H9 (cell line): ENCODE measurements around the gene ZDHHC24. TPM values are rescaled to one million over a fixed set of nuclear protein-coding genes. Genes with fewer than 3 reads are reported as not detected.

Experiments
- DNase-seq: peaks from one replicate; pipeline ENCODE4 v3.0.0-alpha.2; 2017
- H2AFZ ChIP-seq: one replicate; pipeline ENCODE4 v1.6.1; 2013; ENCODE audit warnings: mild to moderate bottlenecking, low read length, control low read depth, moderate library complexity
- H2AK5ac ChIP-seq: 2 replicates; pipeline ENCODE4 v1.6.1; 2013; ENCODE audit warnings: low read length, control low read depth, mixed read lengths; ENCODE audit not compliant: insufficient read length
- H2BK120ac ChIP-seq: one replicate; pipeline ENCODE4 v1.6.1; 2013; ENCODE audit warnings: low read depth, mild to moderate bottlenecking, low read length, control low read depth, inconsistent platforms; ENCODE audit not compliant: poor library complexity, severe bottlenecking
- H2BK12ac ChIP-seq: 2 replicates; pipeline ENCODE4 v1.6.1; 2013; ENCODE audit warnings: low read length, control low read depth, mixed read lengths, low read depth; ENCODE audit not compliant: insufficient read length
- H2BK15ac ChIP-seq: 2 replicates; pipeline ENCODE4 v1.6.1; 2013; ENCODE audit warnings: low read depth, low read length, control low read depth
- H2BK20ac ChIP-seq: one replicate; pipeline ENCODE4 v1.6.1; 2013; ENCODE audit warnings: low read depth, mild to moderate bottlenecking, low read length, control low read depth, inconsistent platforms; ENCODE audit not compliant: poor library complexity, severe bottlenecking
- H2BK5ac ChIP-seq: 2 replicates; pipeline ENCODE4 v1.6.1; 2013; ENCODE audit warnings: low read length, control low read depth, mixed read lengths; ENCODE audit not compliant: insufficient read length
- H3K14ac ChIP-seq: 2 replicates; pipeline ENCODE4 v1.6.1; 2013; ENCODE audit warnings: low read length, control low read depth; ENCODE audit not compliant: insufficient read depth
- H3K18ac ChIP-seq: 2 replicates; pipeline ENCODE4 v1.6.1; 2013; ENCODE audit warnings: low read depth, mild to moderate bottlenecking, mixed read lengths, low read length, control low read depth; ENCODE audit not compliant: insufficient read length
- H3K23ac ChIP-seq: 2 replicates; pipeline ENCODE4 v1.6.1; 2013; ENCODE audit warnings: low read length, control low read depth, mixed read lengths, low read depth; ENCODE audit not compliant: insufficient read length
- H3K23me2 ChIP-seq: 2 replicates; pipeline ENCODE4 v1.6.1; 2013; ENCODE audit warnings: low read depth, mild to moderate bottlenecking, mixed read lengths, low read length, control low read depth; ENCODE audit not compliant: insufficient read length, poor library complexity, severe bottlenecking
- H3K27ac ChIP-seq: 2 replicates; pipeline ENCODE4 v1.5.1; 2013; ENCODE audit warnings: low read length, control low read depth, mixed read lengths, low read depth; ENCODE audit not compliant: insufficient read length
- H3K27me3 ChIP-seq: 2 replicates; pipeline ENCODE4 v1.6.1; 2013; ENCODE audit warnings: low read length, control low read depth, inconsistent platforms; ENCODE audit not compliant: insufficient read depth
- H3K4ac ChIP-seq: 2 replicates; pipeline ENCODE4 v1.6.1; 2013; ENCODE audit warnings: low read depth, mild to moderate bottlenecking, control low read depth, inconsistent platforms, low read length, moderate library complexity
- H3K4me1 ChIP-seq: 2 replicates; pipeline ENCODE4 v1.6.1; 2013; ENCODE audit warnings: low read length, control low read depth, inconsistent platforms; ENCODE audit not compliant: insufficient read depth
- H3K4me2 ChIP-seq: 2 replicates; pipeline ENCODE4 v1.6.1; 2013; ENCODE audit warnings: low read length, control low read depth, mixed read lengths; ENCODE audit not compliant: insufficient read length, insufficient read depth
- H3K56ac ChIP-seq: 2 replicates; pipeline ENCODE4 v1.6.1; 2013; ENCODE audit warnings: low read depth, mild to moderate bottlenecking, mixed read lengths, low read length, control low read depth; ENCODE audit not compliant: insufficient read length
- H3K79me1 ChIP-seq: 2 replicates; pipeline ENCODE4 v1.6.1; 2013; ENCODE audit warnings: low read depth, mild to moderate bottlenecking, moderate library complexity, low read length, control low read depth, inconsistent platforms; ENCODE audit not compliant: insufficient read depth, poor library complexity, severe bottlenecking
- H3K79me2 ChIP-seq: 2 replicates; pipeline ENCODE4 v1.6.1; 2013; ENCODE audit warnings: low read length, control low read depth, inconsistent platforms; ENCODE audit not compliant: insufficient read depth
- H3K9ac ChIP-seq: 2 replicates; pipeline ENCODE4 v1.6.1; 2013; ENCODE audit warnings: low read length, control low read depth, mixed read lengths; ENCODE audit not compliant: insufficient read length; ENCODE audit errors: extremely low read depth
- H3K9me3 ChIP-seq: one replicate; pipeline ENCODE4 v1.6.1; 2013; ENCODE audit warnings: low read depth, low read length, inconsistent platforms; ENCODE audit not compliant: control insufficient read depth
- H3T11ph ChIP-seq: one replicate; pipeline ENCODE4 v1.6.1; 2013; ENCODE audit warnings: mild to moderate bottlenecking, low read length, control low read depth, inconsistent platforms
- H4K20me1 ChIP-seq: one replicate; pipeline ENCODE4 v1.6.1; 2013; ENCODE audit not compliant: control insufficient read depth, insufficient read length, insufficient read depth
- H4K5ac ChIP-seq: 2 replicates; pipeline ENCODE4 v1.6.1; 2013; ENCODE audit warnings: low read depth, mild to moderate bottlenecking, mixed read lengths, low read length, control low read depth; ENCODE audit not compliant: insufficient read length
- H4K8ac ChIP-seq: replicated peaks from 2 replicates; pipeline ENCODE4 v1.6.1; 2013; ENCODE audit warnings: low read length, control low read depth, mixed read lengths, low read depth; ENCODE audit not compliant: insufficient read length
- H4K91ac ChIP-seq: 2 replicates; pipeline ENCODE4 v1.6.1; 2013; ENCODE audit warnings: low read depth, mild to moderate bottlenecking, moderate library complexity, mixed read lengths, low read length, control low read depth; ENCODE audit not compliant: insufficient read length
- H3K27ac Mint-ChIP-seq, 3 experiments: 2 replicates in 2 of 3; 3 replicates in 1 of 3; pipeline ENCODE4 v1.8.0; 2020 to 2021; ENCODE audit warnings: mixed read lengths in 3 of 3, mild to moderate bottlenecking in 1 of 3, moderate library complexity in 1 of 3
- H3K27me3 Mint-ChIP-seq: 2 replicates; pipeline ENCODE4 v1.8.0; 2021; ENCODE audit warnings: low read depth, mild to moderate bottlenecking, moderate library complexity, mixed read lengths
- H3K36me3 Mint-ChIP-seq, 3 experiments: 2 replicates in 2 of 3; 3 replicates in 1 of 3; pipeline ENCODE4 v1.8.0; 2020 to 2021; ENCODE audit warnings: low read depth in 3 of 3, mixed read lengths in 3 of 3; ENCODE audit not compliant: insufficient read depth in 1 of 3
- H3K4me1 Mint-ChIP-seq, 2 experiments: 2 replicates each; pipeline ENCODE4 v1.8.0; 2020; ENCODE audit warnings: mixed read lengths in 2 of 2
- H3K4me3 Mint-ChIP-seq, 2 experiments: 2 replicates in 1 of 2; 3 replicates in 1 of 2; pipeline ENCODE4 v1.8.0; 2020 to 2021; ENCODE audit warnings: mild to moderate bottlenecking in 2 of 2, mixed read lengths in 2 of 2, moderate library complexity in 1 of 2
- H3K9me3 Mint-ChIP-seq, 2 experiments: 2 replicates in 1 of 2; 3 replicates in 1 of 2; pipeline ENCODE4 v1.8.0; 2020; ENCODE audit warnings: mild to moderate bottlenecking in 2 of 2, mixed read lengths in 2 of 2, moderate library complexity in 1 of 2
- WGBS: extraction: QIAGEN DNeasy Blood & Tissue Kit; methylation state at CpG from one replicate; pipeline ENCODE4 v1.1.7; 2013; ENCODE audit warnings: missing lambda C conversion rate, low lambda C conversion rate, mixed read lengths; ENCODE audit not compliant: insufficient read length; ENCODE audit errors: extremely low coverage; 5-methylcytosine and 5-hydroxymethylcytosine counted together
- total RNA-seq: library from RNA; stranded (reverse); gene quantifications from 2 replicates; pipeline ENCODE4 v1.2.1, GENCODE V29; 2021
- TF ChIP-seq, protein P1 (sequence below): fragments of 200-600 bp; sonication (generic); conservative IDR thresholded peaks from 3 replicates; pipeline ENCODE4 v1.8.0; 2021; ENCODE audit warnings: antibody characterized with exemption, mild to moderate bottlenecking

The ZDHHC24 gene
- total RNA-seq, 1 experiment from 2014 or later: 8.9 TPM

DNA sequence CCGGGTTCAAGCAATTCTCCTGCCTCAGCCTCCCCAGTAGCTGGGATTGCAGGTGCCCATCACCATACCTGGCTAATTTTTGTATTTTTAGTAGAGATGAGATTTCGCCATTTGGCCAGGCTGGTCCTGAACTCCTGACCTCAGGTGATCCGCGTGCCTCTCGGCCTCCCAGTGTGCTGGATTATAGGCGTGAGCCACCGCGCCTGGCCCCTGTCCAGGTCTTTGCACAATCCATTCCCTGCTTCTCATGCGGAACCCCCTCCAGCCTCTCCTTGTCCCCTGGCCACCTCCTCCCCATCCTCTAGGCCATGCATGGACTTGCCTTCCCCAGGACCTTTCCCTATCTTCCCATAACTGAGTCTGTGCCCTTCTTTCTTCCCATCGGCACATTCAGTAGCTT, 56.9 kb downstream of the ZDHHC24 start:
- no peak overlapping the region for H2AFZ ChIP-seq
- H3K79me1 ChIP-seq: no peaks in the 10 kb centered on the region
- no peaks in the 10 kb centered on the region for H3K79me2 ChIP-seq
- no peaks in the 10 kb centered on the region for H3K27me3 Mint-ChIP-seq
- no peak overlapping the region for H3K4ac ChIP-seq
- TF ChIP-seq, protein P1, sequence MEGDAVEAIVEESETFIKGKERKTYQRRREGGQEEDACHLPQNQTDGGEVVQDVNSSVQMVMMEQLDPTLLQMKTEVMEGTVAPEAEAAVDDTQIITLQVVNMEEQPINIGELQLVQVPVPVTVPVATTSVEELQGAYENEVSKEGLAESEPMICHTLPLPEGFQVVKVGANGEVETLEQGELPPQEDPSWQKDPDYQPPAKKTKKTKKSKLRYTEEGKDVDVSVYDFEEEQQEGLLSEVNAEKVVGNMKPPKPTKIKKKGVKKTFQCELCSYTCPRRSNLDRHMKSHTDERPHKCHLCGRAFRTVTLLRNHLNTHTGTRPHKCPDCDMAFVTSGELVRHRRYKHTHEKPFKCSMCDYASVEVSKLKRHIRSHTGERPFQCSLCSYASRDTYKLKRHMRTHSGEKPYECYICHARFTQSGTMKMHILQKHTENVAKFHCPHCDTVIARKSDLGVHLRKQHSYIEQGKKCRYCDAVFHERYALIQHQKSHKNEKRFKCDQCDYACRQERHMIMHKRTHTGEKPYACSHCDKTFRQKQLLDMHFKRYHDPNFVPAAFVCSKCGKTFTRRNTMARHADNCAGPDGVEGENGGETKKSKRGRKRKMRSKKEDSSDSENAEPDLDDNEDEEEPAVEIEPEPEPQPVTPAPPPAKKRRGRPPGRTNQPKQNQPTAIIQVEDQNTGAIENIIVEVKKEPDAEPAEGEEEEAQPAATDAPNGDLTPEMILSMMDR: no peak
- DNase-seq: no peak
- H2BK120ac ChIP-seq: no peak overlapping the region
- H2BK12ac ChIP-seq: no peak overlapping the region
- H3K4me1 Mint-ChIP-seq: peaks cover 7 to 8% of the 10 kb centered on the region in 2 experiments
- H4K5ac ChIP-seq: no peak overlapping the region
- peaks cover 4 to 71% (median 38%) of the 10 kb centered on the region in 3 experiments; a peak in 6 of 7 replicates for H3K36me3 Mint-ChIP-seq
- no peak overlapping the region for H2BK5ac ChIP-seq
- H3K56ac ChIP-seq: no peak overlapping the region
- no peak overlapping the region for H3K4me2 ChIP-seq
- H3K23me2 ChIP-seq: no peaks in the 10 kb centered on the region
- no peaks in the 10 kb centered on the region for H3K27me3 ChIP-seq
- H2BK20ac ChIP-seq: no peak overlapping the region
- no peaks in the 10 kb centered on the region for H4K20me1 ChIP-seq
- no peak overlapping the region for H4K8ac ChIP-seq
- no peaks in the 10 kb centered on the region for H3K9me3 Mint-ChIP-seq
- H3K9me3 ChIP-seq: no peaks in the 10 kb centered on the region
- H3K27ac Mint-ChIP-seq: peak overlapping the region in 2 of 3 experiments; percentile 6 to 73; a peak in 2 of 7 replicates
- H3K27ac ChIP-seq: no peak overlapping the region
- H2AK5ac ChIP-seq: no peak overlapping the region
- no peak overlapping the region for H3K14ac ChIP-seq
- H3K18ac ChIP-seq: no peak overlapping the region
- no peak overlapping the region for H4K91ac ChIP-seq
- no CpG with 5 or more reads among the region's 10 CpGs for WGBS
- H2BK15ac ChIP-seq: no peak overlapping the region
- no peak overlapping the region for H3K23ac ChIP-seq
- no peaks in the 10 kb centered on the region for H3K4me1 ChIP-seq
- no peak overlapping the region for H3T11ph ChIP-seq
- no peak overlapping the region for H3K9ac ChIP-seq
- no peak overlapping the region for H3K4me3 Mint-ChIP-seq
